ENCODE measurements around the gene RPS5.

Gene RPS5

DNA sequence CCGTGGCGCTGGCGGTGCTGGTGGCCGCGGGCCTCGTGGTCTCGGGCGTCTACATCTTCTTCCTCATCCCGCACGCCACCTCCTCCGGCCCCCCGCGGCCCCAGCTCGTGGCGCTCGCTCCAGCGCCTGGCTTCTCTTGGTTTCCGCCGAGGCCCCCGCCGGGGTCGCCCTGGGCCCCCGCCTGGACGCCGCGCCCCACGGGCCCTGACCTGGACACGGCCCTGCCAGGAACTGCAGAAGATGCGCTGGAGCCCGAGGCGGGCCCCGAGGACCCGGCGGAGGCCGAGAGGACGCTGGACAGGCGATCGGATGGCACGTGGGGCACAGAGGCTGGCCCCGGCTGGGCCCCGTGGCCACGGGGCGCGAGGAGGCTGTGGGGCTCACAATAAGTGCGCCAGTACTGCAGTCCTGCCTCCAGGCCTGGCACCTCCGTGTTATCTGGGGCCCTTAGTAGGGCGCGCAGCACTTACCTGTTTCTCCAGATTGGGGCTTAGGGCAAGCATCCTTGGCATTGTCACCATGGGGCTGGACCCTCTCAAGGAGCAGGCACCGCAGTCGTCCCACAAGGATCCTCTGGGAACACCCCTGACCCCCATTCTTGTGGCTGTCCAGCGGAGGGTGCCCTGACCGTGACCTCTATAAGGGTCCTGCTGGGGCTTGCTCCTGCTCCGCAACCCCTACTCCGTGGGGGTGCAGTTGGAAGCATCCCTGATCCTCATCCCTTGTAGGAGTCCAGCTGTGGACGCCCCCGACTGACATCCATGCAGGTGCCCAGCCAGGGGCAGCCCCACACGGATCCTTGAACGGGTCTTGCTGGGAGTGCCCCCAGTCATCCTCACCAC lies 9.8 kb downstream of the RPS5 start:
- no peaks in the 10 kb centered on the region for H3K27me3 ChIP-seq (ENCODE audit: control insufficient read depth, insufficient read depth, low read length)
- H3K4me1 ChIP-seq, result peaks cover 4% of the 10 kb centered on the region
- no peak overlapping the region for H3K27ac ChIP-seq
- H3K4me3 ChIP-seq (ENCODE audit: low read depth, low read length), result no peak overlapping the region
- no peak overlapping the region for H2AFZ ChIP-seq
- no peak overlapping the region for H3K4me2 ChIP-seq (ENCODE audit: low read length)
- TF ChIP-seq, protein P1, sequence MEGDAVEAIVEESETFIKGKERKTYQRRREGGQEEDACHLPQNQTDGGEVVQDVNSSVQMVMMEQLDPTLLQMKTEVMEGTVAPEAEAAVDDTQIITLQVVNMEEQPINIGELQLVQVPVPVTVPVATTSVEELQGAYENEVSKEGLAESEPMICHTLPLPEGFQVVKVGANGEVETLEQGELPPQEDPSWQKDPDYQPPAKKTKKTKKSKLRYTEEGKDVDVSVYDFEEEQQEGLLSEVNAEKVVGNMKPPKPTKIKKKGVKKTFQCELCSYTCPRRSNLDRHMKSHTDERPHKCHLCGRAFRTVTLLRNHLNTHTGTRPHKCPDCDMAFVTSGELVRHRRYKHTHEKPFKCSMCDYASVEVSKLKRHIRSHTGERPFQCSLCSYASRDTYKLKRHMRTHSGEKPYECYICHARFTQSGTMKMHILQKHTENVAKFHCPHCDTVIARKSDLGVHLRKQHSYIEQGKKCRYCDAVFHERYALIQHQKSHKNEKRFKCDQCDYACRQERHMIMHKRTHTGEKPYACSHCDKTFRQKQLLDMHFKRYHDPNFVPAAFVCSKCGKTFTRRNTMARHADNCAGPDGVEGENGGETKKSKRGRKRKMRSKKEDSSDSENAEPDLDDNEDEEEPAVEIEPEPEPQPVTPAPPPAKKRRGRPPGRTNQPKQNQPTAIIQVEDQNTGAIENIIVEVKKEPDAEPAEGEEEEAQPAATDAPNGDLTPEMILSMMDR (IDR thresholded peaks at IDR 0.05), result no peak
- peaks cover 2% of the 10 kb centered on the region for H3K79me2 ChIP-seq
- H3K9me3 ChIP-seq (ENCODE audit: control insufficient read depth, low read length), result no peaks in the 10 kb centered on the region
- no peaks in the 10 kb centered on the region for H3K36me3 ChIP-seq (ENCODE audit: control insufficient read depth, insufficient read depth, low read length)
- H3K9ac ChIP-seq, result no peak overlapping the region

- TF ChIP-seq, protein P1 (IDR thresholded peaks at IDR 0.05), result no peak
- no peaks in the 10 kb centered on the region for H3K36me3 ChIP-seq (ENCODE audit: control insufficient read depth, insufficient read depth, low read length)
- H3K9me3 ChIP-seq (ENCODE audit: control insufficient read depth, low read length), result no peaks in the 10 kb centered on the region
- peaks cover 2% of the 10 kb centered on the region for H3K79me2 ChIP-seq
- H3K27me3 ChIP-seq (ENCODE audit: control insufficient read depth, insufficient read depth, low read length), result no peaks in the 10 kb centered on the region
- H3K4me3 ChIP-seq (ENCODE audit: low read depth, low read length), result no peak overlapping the region
- no peak overlapping the region for H3K4me2 ChIP-seq (ENCODE audit: low read length)
- H3K9ac ChIP-seq, result no peak overlapping the region
- H2AFZ ChIP-seq, result no peak overlapping the region
- no peak overlapping the region for H3K27ac ChIP-seq
- H3K4me1 ChIP-seq, result peaks cover 4% of the 10 kb centered on the region
Measured at GRCh38 chr19:58397533-58398037, 10.5 kb downstream of the RPS5 start.

DNA sequence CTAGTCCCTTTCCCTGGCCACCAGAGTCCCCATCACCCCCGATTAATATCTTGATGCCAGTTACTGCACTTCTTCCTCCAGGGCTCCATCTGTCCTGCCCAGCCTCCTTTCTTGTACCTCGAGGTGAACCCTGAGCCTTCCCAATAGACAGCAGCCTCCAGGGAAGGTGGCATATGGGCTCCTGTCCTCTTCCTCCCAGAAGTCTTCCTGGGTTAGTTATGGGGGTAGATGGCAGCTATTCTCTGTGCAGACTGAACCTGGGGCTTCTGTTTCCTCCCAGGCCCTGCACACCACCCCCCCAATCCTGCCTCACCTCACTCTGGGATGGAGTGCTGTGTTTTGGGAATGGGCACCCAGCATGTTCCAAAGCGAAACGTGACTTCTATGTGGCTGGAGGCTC lies 11.0 kb downstream of the RPS5 start:
- H3K27ac ChIP-seq, result no peak overlapping the region
- no peak overlapping the region for H3K4me3 ChIP-seq (ENCODE audit: low read depth, low read length)
- TF ChIP-seq, protein P1 (IDR thresholded peaks at IDR 0.05), result no peak
- H3K9ac ChIP-seq, result no peak overlapping the region
- H3K4me2 ChIP-seq (ENCODE audit: low read length), result no peak overlapping the region
- no peaks in the 10 kb centered on the region for H3K9me3 ChIP-seq (ENCODE audit: control insufficient read depth, low read length)
- no peaks in the 10 kb centered on the region for H3K79me2 ChIP-seq
- peaks cover 4% of the 10 kb centered on the region for H3K4me1 ChIP-seq
- H3K27me3 ChIP-seq (ENCODE audit: control insufficient read depth, insufficient read depth, low read length), result no peaks in the 10 kb centered on the region
- H3K36me3 ChIP-seq (ENCODE audit: control insufficient read depth, insufficient read depth, low read length), result no peaks in the 10 kb centered on the region
- no peak overlapping the region for H2AFZ ChIP-seq

DNA sequence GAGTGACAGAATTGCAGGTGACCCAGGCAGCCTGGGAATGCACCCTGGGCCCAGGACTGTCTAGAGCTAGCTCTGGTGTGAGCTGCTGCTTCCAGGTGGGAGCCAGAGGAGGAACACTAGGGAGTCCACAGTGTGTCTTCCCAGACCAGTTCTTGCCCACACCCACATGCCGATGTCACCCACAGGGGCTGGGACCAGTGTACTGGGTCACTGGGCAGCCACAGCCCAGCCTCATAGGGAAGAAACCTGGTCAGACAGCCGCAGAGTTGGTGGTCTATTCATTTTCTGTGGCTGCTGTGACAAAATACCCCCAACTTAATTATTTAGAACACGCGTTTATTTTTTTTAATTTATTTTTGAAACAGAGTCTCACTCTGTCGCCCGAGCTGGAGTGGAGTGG lies 11.5 kb downstream of the RPS5 start:
- H3K4me2 ChIP-seq (ENCODE audit: low read length), result no peak overlapping the region
- H3K27me3 ChIP-seq (ENCODE audit: control insufficient read depth, insufficient read depth, low read length), result no peaks in the 10 kb centered on the region
- H3K4me1 ChIP-seq, result peaks cover 4% of the 10 kb centered on the region
- no peak overlapping the region for H3K9ac ChIP-seq
- H2AFZ ChIP-seq, result no peak overlapping the region
- TF ChIP-seq, protein P1 (IDR thresholded peaks at IDR 0.05), result no peak
- H3K79me2 ChIP-seq, result no peaks in the 10 kb centered on the region
- H3K27ac ChIP-seq, result no peak overlapping the region
- H3K36me3 ChIP-seq (ENCODE audit: control insufficient read depth, insufficient read depth, low read length), result no peaks in the 10 kb centered on the region
- H3K9me3 ChIP-seq (ENCODE audit: control insufficient read depth, low read length), result no peaks in the 10 kb centered on the region
- no peak overlapping the region for H3K4me3 ChIP-seq (ENCODE audit: low read depth, low read length)

- no peak overlapping the region for H3K9ac ChIP-seq
- H3K4me3 ChIP-seq (ENCODE audit: low read depth, low read length), result no peak overlapping the region
- H3K4me2 ChIP-seq (ENCODE audit: low read length), result no peak overlapping the region
- H3K36me3 ChIP-seq (ENCODE audit: control insufficient read depth, insufficient read depth, low read length), result no peaks in the 10 kb centered on the region
- no peak overlapping the region for H2AFZ ChIP-seq
- H3K4me1 ChIP-seq, result peaks cover 4% of the 10 kb centered on the region
- no peaks in the 10 kb centered on the region for H3K79me2 ChIP-seq
- H3K9me3 ChIP-seq (ENCODE audit: control insufficient read depth, low read length), result no peaks in the 10 kb centered on the region
- H3K27me3 ChIP-seq (ENCODE audit: control insufficient read depth, insufficient read depth, low read length), result no peaks in the 10 kb centered on the region
- TF ChIP-seq, protein P1 (IDR thresholded peaks at IDR 0.05), result no peak
- H3K27ac ChIP-seq, result no peak overlapping the region
Measured at GRCh38 chr19:58399903-58400302, 12.8 kb downstream of the RPS5 start.

All from parathyroid adenoma (tissue), 2 donors.